HepG2 (cell line): ENCODE data around the gene ST6GAL2. TPM values are rescaled to one million over a fixed set of nuclear protein-coding genes. Genes with fewer than 3 reads are reported as not detected.

ENCODE experiments used
- ATAC-seq: fragments of 200-7000 bp; cut with Tn5 transposase; 3 replicates; pipeline ENCODE4 v1.9.1; 2020; ENCODE audit warnings: mild to moderate bottlenecking, moderate library complexity
- BruUV-seq: library from RNA; stranded (reverse); fragments of 400-500 nt; replicated peaks from 2 replicates; lab custom pipeline; 2021; lab: Mats Ljungman, UMichigan
- CTCF ChIA-PET: fragments of 300-600 bp; formaldehyde crosslinking; extraction: SDS; loops from one replicate; lab custom pipeline; 2021; ENCODE audit warnings: low total read pairs, inconsistent platforms, low intra/inter-chr PET ratio; lab: Yijun Ruan, JAX
- POLR2A ChIA-PET: fragments of 350-600 bp; sonication (Branson Sonifier 250); formaldehyde crosslinking; loops from one replicate; lab custom pipeline; 2020; ENCODE audit warnings: antibody characterized with exemption, inconsistent platforms; lab: Yijun Ruan, JAX
- DNase-seq: peaks from one replicate; pipeline ENCODE4 v3.0.0-alpha.2; 2015; ENCODE audit warnings: low spot score
- FAIRE-seq: peaks from 3 replicates; lab custom pipeline; 2011; peaks lifted over from hg19 to GRCh38; lab: Jason Lieb, UNC
- H2AFZ ChIP-seq: one replicate; pipeline ENCODE4 v1.6.1; 2011; ENCODE audit warnings: low read length, inconsistent platforms
- H3K27ac ChIP-seq: fragments of 300-600 bp; 3 replicates; pipeline ENCODE4 v1.8.0; 2011; ENCODE audit warnings: mixed run types, mild to moderate bottlenecking, mixed read lengths, low read length, inconsistent platforms; ENCODE audit not compliant: insufficient read depth; ENCODE audit errors: extremely low read length
- H3K27me3 ChIP-seq, 2 experiments: fragments of 200-600 bp in 1 of 2; 2 replicates in 1 of 2; 3 replicates in 1 of 2; pipeline versions ENCODE4 v1.6.0 to v1.8.0; 2011; ENCODE audit warnings: low read length in 2 of 2, mild to moderate bottlenecking in 2 of 2, moderate library complexity in 2 of 2, inconsistent platforms in 1 of 2; ENCODE audit not compliant: insufficient read depth in 2 of 2, control insufficient read depth in 1 of 2
- H3K36me3 ChIP-seq, 2 experiments: fragments of 200-600 bp in 1 of 2; replicated peaks in 1 of 2; 2 replicates in 1 of 2; 3 replicates in 1 of 2; pipeline versions ENCODE4 v1.5.1 to v1.8.0; 2011; ENCODE audit warnings: low read length in 2 of 2, inconsistent platforms in 1 of 2; ENCODE audit not compliant: insufficient read depth in 2 of 2, control insufficient read depth in 1 of 2
- H3K4me1 ChIP-seq: 2 replicates; pipeline ENCODE4 v1.5.1; 2012; ENCODE audit warnings: low read length, inconsistent platforms; ENCODE audit not compliant: insufficient read depth
- H3K4me2 ChIP-seq: 2 replicates; pipeline ENCODE4 v1.6.0; 2011; ENCODE audit warnings: low read depth, low read length, inconsistent platforms
- H3K4me3 ChIP-seq, 3 experiments: fragments of 200-600 bp in 1 of 3; sonication (generic), shearing (Covaris generic) in 1 of 3; replicated peaks in 1 of 3; 2 replicates each; pipeline ENCODE4 v1.5.1; 2011 to 2016; ENCODE audit warnings: low read length in 3 of 3, inconsistent platforms in 2 of 3, low read depth in 2 of 3, mild to moderate bottlenecking in 2 of 3, control low read depth in 1 of 3, mixed read lengths in 1 of 3; ENCODE audit not compliant: insufficient read depth in 1 of 3
- H3K79me2 ChIP-seq: one replicate; pipeline ENCODE4 v1.6.1; 2011; ENCODE audit warnings: low read length, inconsistent platforms; ENCODE audit not compliant: insufficient read depth
- H3K9ac ChIP-seq: 2 replicates; pipeline ENCODE4 v1.6.0; 2011; ENCODE audit warnings: mild to moderate bottlenecking, low read depth, low read length, inconsistent platforms; ENCODE audit not compliant: insufficient read depth
- H3K9me3 ChIP-seq: 2 replicates; pipeline ENCODE4 v1.5.1; 2012; ENCODE audit warnings: mild to moderate bottlenecking, low read length
- H4K20me1 ChIP-seq: 2 replicates; pipeline ENCODE4 v1.6.0; 2011; ENCODE audit warnings: inconsistent platforms, mild to moderate bottlenecking, low read length, moderate library complexity; ENCODE audit not compliant: insufficient read depth
- HNRNPLL ChIP-seq: fragments of 200-400 bp; formaldehyde crosslinking; IDR thresholded peaks from 2 replicates; pipeline ENCODE4 v1.6.1; 2017; ENCODE audit warnings: mild to moderate bottlenecking, low read depth, low read length; ENCODE audit not compliant: poor library complexity, severe bottlenecking
- IKZF4 ChIP-seq: sonication (generic); formaldehyde crosslinking; IDR thresholded peaks from 2 replicates; pipeline ENCODE4 v1.5.1; 2020; ENCODE audit warnings: borderline replicate concordance, mild to moderate bottlenecking, low read depth, missing genetic modification reagents; ENCODE audit errors: not compliant biosample characterization
- PCBP1 ChIP-seq: fragments of 200-400 bp; formaldehyde crosslinking; IDR thresholded peaks from 2 replicates; pipeline ENCODE4 v1.6.1; 2017; ENCODE audit warnings: mild to moderate bottlenecking, low read depth, low read length, borderline replicate concordance
- POGZ ChIP-seq: sonication (generic); formaldehyde crosslinking; IDR thresholded peaks from 2 replicates; pipeline ENCODE4 v1.4.0; 2020; ENCODE audit warnings: mild to moderate bottlenecking, missing genetic modification reagents
- RFX3 ChIP-seq: IDR thresholded peaks from 2 replicates; pipeline ENCODE4 v1.6.1; 2016; ENCODE audit warnings: missing biosample characterization, missing genetic modification reagents
- SP1 ChIP-seq, 2 experiments: fragments of 450-650 bp in 1 of 2; sonication (generic) in 1 of 2; formaldehyde crosslinking in 1 of 2; IDR thresholded peaks; 2 replicates each; pipeline versions ENCODE4 v1.4.0 to v1.6.1; 2016 to 2020; ENCODE audit warnings: missing genetic modification reagents in 1 of 2
- ZFP82 ChIP-seq: sonication (generic); formaldehyde crosslinking; IDR thresholded peaks from 2 replicates; pipeline ENCODE4 v1.5.1; 2020; ENCODE audit warnings: mild to moderate bottlenecking, missing genetic modification reagents, borderline replicate concordance
- ZFX ChIP-seq: sonication (generic); formaldehyde crosslinking; IDR thresholded peaks from 2 replicates; pipeline ENCODE4 v1.4.0; 2020; ENCODE audit warnings: mild to moderate bottlenecking, low read depth, missing genetic modification reagents, moderate library complexity
- ZNF33A ChIP-seq: sonication (generic); formaldehyde crosslinking; IDR thresholded peaks from 2 replicates; pipeline ENCODE4 v1.5.1; 2020; ENCODE audit warnings: missing genetic modification reagents, mild to moderate bottlenecking, moderate library complexity, borderline replicate concordance
- ZNF629 ChIP-seq: sonication (generic); formaldehyde crosslinking; conservative IDR thresholded peaks from 2 replicates; pipeline ENCODE4 v1.5.0; 2020; ENCODE audit warnings: missing genetic modification reagents
- WGBS: methylation state at CpG from one replicate; pipeline ENCODE4 v1.1.6; 2017; ENCODE audit warnings: low lambda C conversion rate; 5-methylcytosine and 5-hydroxymethylcytosine counted together
- in situ Hi-C: cut with HindIII; loops from 2 replicates; pipeline ENCODE4 v1.10.0; 2017; ENCODE audit warnings: low pct_unique_long_range_greater_than_20kb; ENCODE audit not compliant: extremely low pct_ligation_motif_present
- intact Hi-C: fragments of 100-400 bp; cut with micrococcal nuclease; formaldehyde crosslinking; loops from one replicate; pipeline ENCODE4 v1.10.0; 2022; ENCODE audit not compliant: unreplicated experiment
- polyA plus RNA-seq, 8 experiments: library from polyadenylated mRNA; depleted of rRNA in 3 of 8; stranded (reverse) in 7 of 8; unstranded in 1 of 8; fragments of >200 nt; fragmentation: Illumina TruSeq in 4 of 8; extraction: Trizol in 4 of 8; gene quantifications; 2 replicates each; pipeline versions ENCODE4 v1.2.1 to v1.2.3, GENCODE V29; 2011 to 2016; ENCODE audit warnings: low read depth in 4 of 8, missing spikeins in 1 of 8, mixed read lengths in 1 of 8; ENCODE audit not compliant: insufficient read depth in 1 of 8
- total RNA-seq, 5 experiments: library from RNA; depleted of rRNA; stranded (reverse); fragments of >200 nt; fragmentation: Illumina TruSeq; extraction: Trizol; gene quantifications; 2 replicates each; pipeline ENCODE4 v1.2.3, GENCODE V29; 2016; ENCODE audit warnings: low read depth in 1 of 5
- TF ChIP-seq, protein P1 (sequence below): sonication (generic); formaldehyde crosslinking; IDR thresholded peaks from 2 replicates; pipeline ENCODE4 v1.4.0; 2020; ENCODE audit warnings: missing genetic modification reagents, borderline replicate concordance

The ST6GAL2 gene
- total and polyA plus RNA-seq, 2 of the 13 experiments (the other 11 are each of a cell fraction or from before 2014, with no cell fraction given): not detected

DNA sequence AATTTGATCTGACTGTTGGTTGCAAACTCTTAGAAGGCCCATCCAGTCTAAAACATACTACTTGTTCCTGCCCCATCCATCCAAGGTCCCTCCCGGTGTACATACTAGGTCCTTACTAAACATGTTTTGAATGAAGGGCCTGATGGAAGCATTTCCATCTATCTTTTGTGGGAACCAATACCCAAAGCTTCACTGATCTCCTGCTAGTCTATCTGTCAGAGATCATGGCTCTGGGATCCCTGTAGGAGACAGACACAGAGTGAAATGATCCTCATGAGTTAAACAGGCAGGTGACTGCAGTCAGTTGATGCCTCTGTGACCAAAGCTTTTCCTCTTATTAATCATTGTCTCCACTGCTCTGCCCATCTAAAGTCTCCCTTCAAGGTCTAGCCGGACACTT is 115.0 kb downstream of the ST6GAL2 start (continued):
- TF ChIP-seq PCBP1: no peak
- TF ChIP-seq, protein P1, sequence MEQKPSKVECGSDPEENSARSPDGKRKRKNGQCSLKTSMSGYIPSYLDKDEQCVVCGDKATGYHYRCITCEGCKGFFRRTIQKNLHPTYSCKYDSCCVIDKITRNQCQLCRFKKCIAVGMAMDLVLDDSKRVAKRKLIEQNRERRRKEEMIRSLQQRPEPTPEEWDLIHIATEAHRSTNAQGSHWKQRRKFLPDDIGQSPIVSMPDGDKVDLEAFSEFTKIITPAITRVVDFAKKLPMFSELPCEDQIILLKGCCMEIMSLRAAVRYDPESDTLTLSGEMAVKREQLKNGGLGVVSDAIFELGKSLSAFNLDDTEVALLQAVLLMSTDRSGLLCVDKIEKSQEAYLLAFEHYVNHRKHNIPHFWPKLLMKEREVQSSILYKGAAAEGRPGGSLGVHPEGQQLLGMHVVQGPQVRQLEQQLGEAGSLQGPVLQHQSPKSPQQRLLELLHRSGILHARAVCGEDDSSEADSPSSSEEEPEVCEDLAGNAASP (CRISPR knock-in tag): no peak
- TF ChIP-seq ZFX: no peak
- no peak for TF ChIP-seq RFX3 (CRISPR knock-in tag)
- TF ChIP-seq IKZF4 (CRISPR knock-in tag): no peak
- no peak for TF ChIP-seq SP1 (IDR thresholded peaks at IDR 0.05)
- no peak for TF ChIP-seq SP1 (CRISPR knock-in tag; IDR thresholded peaks at IDR 0.05)
- no peak for TF ChIP-seq HNRNPLL
- TF ChIP-seq ZNF629 (CRISPR knock-in tag): no peak
- TF ChIP-seq POGZ (CRISPR knock-in tag): no peak
- no peak for TF ChIP-seq ZFP82 (CRISPR knock-in tag)

DNA sequence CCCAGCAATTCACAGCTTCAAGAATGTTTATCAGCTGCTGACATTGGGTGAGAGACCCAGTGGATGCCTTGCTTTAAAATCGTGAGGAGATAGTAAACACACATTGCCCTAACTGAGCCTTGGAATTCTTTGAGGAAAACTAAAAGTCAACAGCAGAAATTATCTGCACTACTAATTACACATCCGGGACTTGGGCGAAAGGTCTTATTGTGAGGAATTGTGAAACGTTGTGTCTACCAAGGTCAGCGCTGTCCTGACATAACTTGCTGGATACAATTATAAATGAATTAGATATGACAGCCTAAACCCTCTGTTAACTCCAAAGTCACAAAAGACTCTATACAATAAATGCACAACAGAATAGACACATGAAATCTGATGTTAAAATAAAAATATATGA is 121.4 kb downstream of the ST6GAL2 start:
- H3K4me2 ChIP-seq: no peak overlapping the region
- no TSS peak for BruUV-seq
- TF ChIP-seq ZNF33A (CRISPR knock-in tag): no peak
- no peak overlapping the region for H3K27ac ChIP-seq
- no peak overlapping the region for H3K9ac ChIP-seq
- no peak for FAIRE-seq
- no peak overlapping the region for H3K4me3 ChIP-seq
- H4K20me1 ChIP-seq: no peaks in the 10 kb centered on the region
- no peak overlapping the region for H2AFZ ChIP-seq
- no peaks in the 10 kb centered on the region for H3K27me3 ChIP-seq
- peaks cover 9% of the 10 kb centered on the region; the same call in 1 of the 2 replicates for H3K9me3 ChIP-seq
- no peaks in the 10 kb centered on the region for H3K36me3 ChIP-seq
- H3K79me2 ChIP-seq: no peaks in the 10 kb centered on the region
- ChIA-PET CTCF (no interaction called here), POLR2A (no interaction called here)
- intact Hi-C loops: no loop called here
- WGBS: 6% methylated on average over 5 of the region's 5 CpGs
- no peaks in the 10 kb centered on the region for H3K4me1 ChIP-seq
- in situ Hi-C loops: no loop called here
- no peak for ATAC-seq
- DNase-seq: no peak
